ENCODE data around the gene DENND2A. TPM values are rescaled to one million over a fixed set of nuclear protein-coding genes. Genes with fewer than 3 reads are reported as not detected.

DENND2A gene
- total and polyA plus RNA-seq, 4 donors: 1.2 to 7.4 (median 2.3) TPM

- TF ChIP-seq TAF1 (conservative IDR thresholded peaks at IDR 0.05) (no peak), YY1 (IDR thresholded peaks at IDR 0.05) (no peak), FOXA1 (IDR thresholded peaks at IDR 0.05) (no peak), NR2F2 (IDR thresholded peaks at IDR 0.05) (no peak), SP1 (IDR thresholded peaks at IDR 0.05) (no peak), EGR1 (IDR thresholded peaks at IDR 0.05; ENCODE audit: low read depth in 2 of 2) (no peak), ZBTB33 (IDR thresholded peaks at IDR 0.05) (no peak)
- TF ChIP-seq, protein P1, sequence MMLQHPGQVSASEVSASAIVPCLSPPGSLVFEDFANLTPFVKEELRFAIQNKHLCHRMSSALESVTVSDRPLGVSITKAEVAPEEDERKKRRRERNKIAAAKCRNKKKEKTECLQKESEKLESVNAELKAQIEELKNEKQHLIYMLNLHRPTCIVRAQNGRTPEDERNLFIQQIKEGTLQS (IDR thresholded peaks at IDR 0.05): no peak
- TF ChIP-seq, protein P2, sequence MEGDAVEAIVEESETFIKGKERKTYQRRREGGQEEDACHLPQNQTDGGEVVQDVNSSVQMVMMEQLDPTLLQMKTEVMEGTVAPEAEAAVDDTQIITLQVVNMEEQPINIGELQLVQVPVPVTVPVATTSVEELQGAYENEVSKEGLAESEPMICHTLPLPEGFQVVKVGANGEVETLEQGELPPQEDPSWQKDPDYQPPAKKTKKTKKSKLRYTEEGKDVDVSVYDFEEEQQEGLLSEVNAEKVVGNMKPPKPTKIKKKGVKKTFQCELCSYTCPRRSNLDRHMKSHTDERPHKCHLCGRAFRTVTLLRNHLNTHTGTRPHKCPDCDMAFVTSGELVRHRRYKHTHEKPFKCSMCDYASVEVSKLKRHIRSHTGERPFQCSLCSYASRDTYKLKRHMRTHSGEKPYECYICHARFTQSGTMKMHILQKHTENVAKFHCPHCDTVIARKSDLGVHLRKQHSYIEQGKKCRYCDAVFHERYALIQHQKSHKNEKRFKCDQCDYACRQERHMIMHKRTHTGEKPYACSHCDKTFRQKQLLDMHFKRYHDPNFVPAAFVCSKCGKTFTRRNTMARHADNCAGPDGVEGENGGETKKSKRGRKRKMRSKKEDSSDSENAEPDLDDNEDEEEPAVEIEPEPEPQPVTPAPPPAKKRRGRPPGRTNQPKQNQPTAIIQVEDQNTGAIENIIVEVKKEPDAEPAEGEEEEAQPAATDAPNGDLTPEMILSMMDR (IDR thresholded peaks at IDR 0.05; ENCODE audit: low read depth, low read length, missing input control): no peak
- DNase-seq (ENCODE audit: low spot score): no peak
- Histone ChIP-seq H3K9ac (ENCODE audit: low read depth in 1 of 2, low read length in 2 of 2) (no peak overlapping the region), H3K4me3 (ENCODE audit: low read depth in 1 of 3, low read length in 3 of 3) (no peak overlapping the region), H3K4me1 (ENCODE audit: control insufficient read depth in 4 of 4, insufficient read depth in 4 of 4, low read length in 3 of 4) (no peaks in the 10 kb centered on the region), H3K9me3 (ENCODE audit: control insufficient read depth in 4 of 4, low read length in 3 of 4) (no peaks in the 10 kb centered on the region), H3K27me3 (ENCODE audit: control insufficient read depth in 4 of 4, insufficient read depth in 4 of 4, low read length in 3 of 4) (no peaks in the 10 kb centered on the region), H3K36me3 (ENCODE audit: control insufficient read depth in 4 of 4, insufficient read depth in 3 of 4, low read depth in 1 of 4, low read length in 3 of 4) (no peaks in the 10 kb centered on the region), H3K27ac (ENCODE audit: low read depth in 1 of 2, low read length in 2 of 2) (no peak overlapping the region)
- WGBS: 69% methylated on average over 7 of the region's 7 CpGs
These were observed 121.6 kb downstream of the DENND2A start for GRCh38 chr7:140519007-140519399.

GRCh38 chr7:140518370-140519006 is 122.1 kb downstream of the DENND2A start:
- no peak overlapping the region for H3K9ac ChIP-seq (ENCODE audit: low read depth in 1 of 2, low read length in 2 of 2)
- no peaks in the 10 kb centered on the region for H3K27me3 ChIP-seq (ENCODE audit: control insufficient read depth in 4 of 4, insufficient read depth in 4 of 4, low read length in 3 of 4)
- H3K9me3 ChIP-seq (ENCODE audit: control insufficient read depth in 4 of 4, low read length in 3 of 4): no peaks in the 10 kb centered on the region
- DNase-seq (ENCODE audit: low spot score): no peak
- H3K36me3 ChIP-seq (ENCODE audit: control insufficient read depth in 4 of 4, insufficient read depth in 3 of 4, low read depth in 1 of 4, low read length in 3 of 4): no peaks in the 10 kb centered on the region
- no peak overlapping the region for H3K27ac ChIP-seq (ENCODE audit: low read depth in 1 of 2, low read length in 2 of 2)
- TF ChIP-seq GABPA (IDR thresholded peaks at IDR 0.05 in 1 of 2, conservative IDR thresholded peaks at IDR 0.05 in 1 of 2): no peak
- H3K4me1 ChIP-seq (ENCODE audit: control insufficient read depth in 4 of 4, insufficient read depth in 4 of 4, low read length in 3 of 4): no peaks in the 10 kb centered on the region
- H3K4me3 ChIP-seq (ENCODE audit: low read depth in 1 of 3, low read length in 3 of 3): no peak overlapping the region
- WGBS: 88% methylated on average over 15 of the region's 15 CpGs

- no peaks in the 10 kb centered on the region for H3K9me3 ChIP-seq (ENCODE audit: control insufficient read depth in 4 of 4, low read length in 3 of 4)
- no peak overlapping the region for H3K4me3 ChIP-seq (ENCODE audit: low read depth in 1 of 3, low read length in 3 of 3)
- no peak overlapping the region for H3K9ac ChIP-seq (ENCODE audit: low read depth in 1 of 2, low read length in 2 of 2)
- DNase-seq (ENCODE audit: low spot score): peak; percentile 89
- no peaks in the 10 kb centered on the region for H3K4me1 ChIP-seq (ENCODE audit: control insufficient read depth in 4 of 4, insufficient read depth in 4 of 4, low read length in 3 of 4)
- no peaks in the 10 kb centered on the region for H3K36me3 ChIP-seq (ENCODE audit: control insufficient read depth in 4 of 4, insufficient read depth in 3 of 4, low read depth in 1 of 4, low read length in 3 of 4)
- no peak overlapping the region for H3K27ac ChIP-seq (ENCODE audit: low read depth in 1 of 2, low read length in 2 of 2)
- no peaks in the 10 kb centered on the region for H3K27me3 ChIP-seq (ENCODE audit: control insufficient read depth in 4 of 4, insufficient read depth in 4 of 4, low read length in 3 of 4)
- 50% methylated on average over 31 of the region's 31 CpGs for WGBS
- TF ChIP-seq, protein P2 (IDR thresholded peaks at IDR 0.05; ENCODE audit: low read depth, low read length, missing input control): peak; percentile 90
- TF ChIP-seq FOXA1 (IDR thresholded peaks at IDR 0.05) (no peak), RAD21 (IDR thresholded peaks at IDR 0.05) (peak; percentile 96 to 99), RXRA (IDR thresholded peaks at IDR 0.05) (peak; percentile 18 to 53)
- TF ChIP-seq, protein P1 (IDR thresholded peaks at IDR 0.05): no peak
These were observed 122.9 kb downstream of the DENND2A start for GRCh38 chr7:140517546-140518369.

All from liver (tissue), 9 donors.